K562 (cell line): ENCODE measurements around the gene SLC1A5. TPM values are rescaled to one million over a fixed set of nuclear protein-coding genes. Genes with fewer than 3 reads are reported as not detected.

Source experiments
- ARID4B ChIP-seq: sonication (generic); formaldehyde crosslinking; IDR thresholded peaks from 2 replicates; pipeline ENCODE4 v1.8.0; 2022; ENCODE audit warnings: mild to moderate bottlenecking, missing genetic modification reagents
- GTF2B ChIP-seq: IDR thresholded peaks from 2 replicates; pipeline ENCODE4 v1.6.1; 2011; ENCODE audit not compliant: insufficient read length; ENCODE audit errors: extremely low read depth
- REST ChIP-seq, 2 experiments: fragments of 450-650 bp; formaldehyde crosslinking in 1 of 2; IDR thresholded peaks; 2 replicates each; pipeline versions ENCODE4 v1.4.0 to v1.6.1; 2014 to 2020; ENCODE audit warnings: mild to moderate bottlenecking in 2 of 2, borderline replicate concordance in 1 of 2, low read depth in 1 of 2
- TCF7L2 ChIP-seq: fragments of 150-350 bp; IDR thresholded peaks from 2 replicates; pipeline ENCODE4 v1.6.1; 2016; ENCODE audit warnings: low read depth, mild to moderate bottlenecking, low read length, moderate library complexity
- UBTF ChIP-seq, 2 experiments: IDR thresholded peaks; 2 replicates each; pipeline ENCODE4 v1.6.1; 2012; ENCODE audit warnings: improper control_type of control experiment in 2 of 2, low read depth in 2 of 2, low read length in 2 of 2, borderline replicate concordance in 1 of 2
- ZBTB12 ChIP-seq: fragments of 250-450 bp; sonication (Bioruptor Pico); IDR thresholded peaks from 2 replicates; pipeline ENCODE4 v1.4.0; 2020
- ZC3H11A ChIP-seq: IDR thresholded peaks from 2 replicates; pipeline ENCODE4 v1.6.1; 2012; ENCODE audit warnings: low read depth, low read length, improper control_type of control experiment
- polyA plus RNA-seq, 8 experiments: library from polyadenylated mRNA; depleted of rRNA in 4 of 8; stranded (reverse) in 5 of 8; unstranded in 3 of 8; fragments of >200 nt; fragmentation: Nextera tagmentation in 2 of 8; fragmentation: Illumina TruSeq in 1 of 8; extraction: Ambion mirVana in 2 of 8; extraction: Trizol in 1 of 8; gene quantifications; 2 replicates each; pipeline versions ENCODE4 v1.2.1 to v1.2.3, GENCODE V29; 2011 to 2014; ENCODE audit warnings: inconsistent platforms in 1 of 8, missing spikeins in 1 of 8
- total RNA-seq, 7 experiments: library from RNA; depleted of rRNA in 6 of 7; stranded (reverse); fragments of >200 nt in 6 of 7; fragmentation: Illumina TruSeq in 2 of 7; extraction: Trizol in 2 of 7; gene quantifications; 2 replicates each; pipeline versions ENCODE4 v1.2.1 to v1.2.3, GENCODE V29; 2011 to 2021; ENCODE audit warnings: low replicate concordance in 1 of 7

Gene SLC1A5
- total and polyA plus RNA-seq, 9 of the 15 experiments (the other 6 are each of a cell fraction or from before 2014, with no cell fraction given): 31.2 to 417 (median 134) TPM

- no peak for TF ChIP-seq REST (IDR thresholded peaks at IDR 0.05; ENCODE audit: borderline replicate concordance)
- no peak for TF ChIP-seq REST (CRISPR knock-in tag; IDR thresholded peaks at IDR 0.05; ENCODE audit: low read depth)
- no peak for TF ChIP-seq ZBTB12 (CRISPR knock-in tag)
- TF ChIP-seq ARID4B: peak; percentile 78
- TF ChIP-seq GTF2B: no peak
- TF ChIP-seq TCF7L2: no peak
- TF ChIP-seq ZC3H11A: no peak
- TF ChIP-seq UBTF (IDR thresholded peaks at IDR 0.05; ENCODE audit: borderline replicate concordance in 1 of 2, low read depth in 2 of 2, low read length in 2 of 2): no peak
Measured at GRCh38 chr19:46745521-46746280, 42.7 kb downstream of the SLC1A5 start, which contains the start of gene FKRP (continued).
